GM23338 (cell line): ENCODE results near the gene TSPAN4. TPM values are rescaled to one million over a fixed set of nuclear protein-coding genes. Genes with fewer than 3 reads are reported as not detected.

ENCODE experiments used
- ATAC-seq: fragments of 200-7000 bp; cut with Tn5 transposase; 3 replicates; pipeline ENCODE4 v1.9.1; 2020
- DNase-seq: peaks from one replicate; pipeline ENCODE4 v3.0.0-alpha.2; 2015; ENCODE audit warnings: low spot score
- H2AFZ ChIP-seq: fragments of 200-600 bp; sonication (generic); 2 replicates; pipeline ENCODE4 v1.8.0; 2016; ENCODE audit warnings: antibody characterized with exemption, mild to moderate bottlenecking, moderate library complexity
- H3F3A ChIP-seq: fragments of 200-600 bp; sonication (generic); replicated peaks from 2 replicates; pipeline ENCODE4 v1.8.0; 2017; ENCODE audit warnings: antibody characterized with exemption, mixed run types, low read depth
- H3K27ac ChIP-seq: fragments of 200-600 bp; sonication (generic); 2 replicates; pipeline ENCODE4 v1.6.1; 2016; ENCODE audit warnings: low read depth
- H3K27me3 ChIP-seq: fragments of 200-600 bp; sonication (generic); 2 replicates; pipeline ENCODE4 v1.8.0; 2016; ENCODE audit warnings: mild to moderate bottlenecking, mixed run types, moderate library complexity; ENCODE audit not compliant: insufficient read depth
- H3K36me3 ChIP-seq: fragments of 200-600 bp; sonication (generic); 2 replicates; pipeline ENCODE4 v1.8.0; 2016; ENCODE audit warnings: mild to moderate bottlenecking; ENCODE audit not compliant: insufficient read depth
- H3K4me1 ChIP-seq: fragments of 200-600 bp; sonication (generic); 2 replicates; pipeline ENCODE4 v1.8.0; 2016; ENCODE audit warnings: mild to moderate bottlenecking, moderate library complexity; ENCODE audit not compliant: insufficient read depth
- H3K4me2 ChIP-seq: fragments of 200-600 bp; sonication (generic); 2 replicates; pipeline ENCODE4 v1.7.1; 2017; ENCODE audit warnings: mixed run types
- H3K4me3 ChIP-seq: fragments of 200-600 bp; sonication (generic); 2 replicates; pipeline ENCODE4 v1.6.1; 2016; ENCODE audit warnings: mixed run types
- H3K79me2 ChIP-seq: fragments of 200-600 bp; sonication (generic); replicated peaks from 2 replicates; pipeline ENCODE4 v1.8.0; 2017; ENCODE audit warnings: mild to moderate bottlenecking; ENCODE audit not compliant: insufficient read depth
- H3K9me2 ChIP-seq: fragments of 200-600 bp; sonication (generic); 2 replicates; pipeline ENCODE4 v1.8.0; 2017; ENCODE audit not compliant: insufficient read depth
- H4K20me1 ChIP-seq: fragments of 200-600 bp; sonication (generic); replicated peaks from 2 replicates; pipeline ENCODE4 v1.8.0; 2017; ENCODE audit warnings: mild to moderate bottlenecking; ENCODE audit not compliant: insufficient read depth
- H3K27ac Mint-ChIP-seq: 2 replicates; pipeline ENCODE4 v1.8.0; 2020; ENCODE audit warnings: inconsistent platforms, mild to moderate bottlenecking, moderate library complexity, mixed read lengths
- H3K27me3 Mint-ChIP-seq: 3 replicates; pipeline ENCODE4 v1.8.0; 2022; ENCODE audit warnings: low read depth, mild to moderate bottlenecking, moderate library complexity, mixed read lengths, inconsistent platforms; ENCODE audit not compliant: insufficient read depth, poor library complexity
- H3K36me3 Mint-ChIP-seq: 3 replicates; pipeline ENCODE4 v1.8.0; 2021; ENCODE audit warnings: low read depth, mild to moderate bottlenecking, inconsistent platforms, moderate library complexity, mixed read lengths
- H3K4me1 Mint-ChIP-seq: 3 replicates; pipeline ENCODE4 v1.8.0; 2020; ENCODE audit warnings: mild to moderate bottlenecking, inconsistent platforms, mixed read lengths
- H3K4me3 Mint-ChIP-seq: 3 replicates; pipeline ENCODE4 v1.8.0; 2021; ENCODE audit warnings: moderate library complexity, mild to moderate bottlenecking, inconsistent platforms, mixed read lengths
- H3K9me3 Mint-ChIP-seq: 3 replicates; pipeline ENCODE4 v1.8.0; 2020; ENCODE audit warnings: moderate library complexity, mild to moderate bottlenecking, inconsistent platforms, mixed read lengths
- CREB1 ChIP-seq: fragments of 250-450 bp; sonication (Bioruptor Pico); IDR thresholded peaks from 2 replicates; pipeline ENCODE4 v1.5.0; 2020; ENCODE audit warnings: low read depth, mild to moderate bottlenecking, moderate library complexity
- ETS1 ChIP-seq: IDR thresholded peaks from 2 replicates; pipeline ENCODE4 v1.6.1; 2016; ENCODE audit warnings: antibody characterized with exemption
- EZH2 ChIP-seq: fragments of 200-600 bp; sonication (generic); IDR thresholded peaks from one replicate; pipeline ENCODE4 v1.8.0; 2017; ENCODE audit warnings: antibody characterized with exemption, mild to moderate bottlenecking, low read depth; ENCODE audit not compliant: unreplicated experiment
- NANOG ChIP-seq: IDR thresholded peaks from 2 replicates; pipeline ENCODE4 v1.6.1; 2016; ENCODE audit warnings: antibody characterized with exemption, borderline replicate concordance
- POLR2AphosphoS5 ChIP-seq: IDR thresholded peaks from 2 replicates; pipeline ENCODE4 v1.6.1; 2016; ENCODE audit warnings: antibody characterized with exemption, low read depth
- ZNF331 ChIP-seq: fragments of 250-450 bp; sonication (Bioruptor Pico); IDR thresholded peaks from 2 replicates; pipeline ENCODE4 v1.5.0; 2020; ENCODE audit warnings: low read depth, mild to moderate bottlenecking, moderate library complexity
- ZNF462 ChIP-seq: fragments of 250-450 bp; sonication (Bioruptor Pico); IDR thresholded peaks from 2 replicates; pipeline ENCODE4 v1.5.0; 2020; ENCODE audit warnings: mild to moderate bottlenecking, moderate library complexity
- polyA plus RNA-seq: library from polyadenylated mRNA; unstranded; fragments of >200 nt; fragmentation: Nextera tagmentation; extraction: Ambion mirVana; gene quantifications from 2 replicates; pipeline ENCODE4 v1.2.1, GENCODE V29; 2016
- total RNA-seq: library from RNA; depleted of rRNA; stranded (reverse); fragments of >200 nt; shearing (Covaris generic); gene quantifications from 2 replicates; pipeline ENCODE4 v1.2.3, GENCODE V29; 2014

TSPAN4 gene
- total and polyA plus RNA-seq, 2 experiments from 2014 or later, result 76.8 to 150 TPM

GRCh38 chr11:865462-866430 is 23.1 kb downstream of the TSPAN4 start:
- Histone ChIP-seq H3F3A (peaks cover 24% of the 10 kb centered on the region), H3K27ac (no peak overlapping the region), H3K4me2 (no peak overlapping the region), H3K4me1 (peaks cover 14% of the 10 kb centered on the region; the same call in 1 of the 2 replicates), H3K79me2 (no peaks in the 10 kb centered on the region), H4K20me1 (peaks cover 29% of the 10 kb centered on the region), H3K4me3 (no peak overlapping the region), H3K36me3 (no peaks in the 10 kb centered on the region), H3K9me2 (no peaks in the 10 kb centered on the region), H3K27me3 (no peaks in the 10 kb centered on the region), H2AFZ (no peak overlapping the region)
- no peak for DNase-seq
- no peak overlapping the region for H3K27ac Mint-ChIP-seq
- no peaks in the 10 kb centered on the region; the same call in 2 of the 3 replicates for H3K9me3 Mint-ChIP-seq
- H3K4me3 Mint-ChIP-seq, result no peak overlapping the region
- peaks cover 36% of the 10 kb centered on the region for H3K27me3 Mint-ChIP-seq
- no peak for ATAC-seq
- no peaks in the 10 kb centered on the region for H3K36me3 Mint-ChIP-seq
- TF ChIP-seq ZNF331 (CRISPR knock-in tag) (no peak), ETS1 (no peak), POLR2AphosphoS5 (peak; percentile 25; the same call in 1 of the 2 replicates)
- H3K4me1 Mint-ChIP-seq, result peaks cover 24% of the 10 kb centered on the region

- no peaks in the 10 kb centered on the region; the same call in 2 of the 3 replicates for H3K9me3 Mint-ChIP-seq
- DNase-seq, result no peak
- Histone ChIP-seq H3K4me3 (no peak overlapping the region), H3K27ac (no peak overlapping the region), H4K20me1 (peaks cover 23% of the 10 kb centered on the region), H3K79me2 (no peaks in the 10 kb centered on the region), H2AFZ (no peak overlapping the region), H3K27me3 (no peaks in the 10 kb centered on the region), H3K9me2 (no peaks in the 10 kb centered on the region), H3K4me2 (no peak overlapping the region), H3K36me3 (no peaks in the 10 kb centered on the region), H3K4me1 (peaks cover 14% of the 10 kb centered on the region; the same call in 1 of the 2 replicates), H3F3A (peaks cover 24% of the 10 kb centered on the region)
- H3K4me3 Mint-ChIP-seq, result no peak overlapping the region
- TF ChIP-seq POLR2AphosphoS5, result no peak
- no peak for ATAC-seq
- H3K4me1 Mint-ChIP-seq, result peaks cover 24% of the 10 kb centered on the region
- peaks cover 36% of the 10 kb centered on the region for H3K27me3 Mint-ChIP-seq
- H3K27ac Mint-ChIP-seq, result no peak overlapping the region
- H3K36me3 Mint-ChIP-seq, result no peaks in the 10 kb centered on the region
Measured at GRCh38 chr11:866481-866880, 23.8 kb downstream of the TSPAN4 start.

GRCh38 chr11:867856-868358 is 25.3 kb downstream of the TSPAN4 start:
- ATAC-seq (no peak), DNase-seq (no peak)
- peaks cover 24% of the 10 kb centered on the region for H3F3A ChIP-seq
- H3K79me2 ChIP-seq, result no peaks in the 10 kb centered on the region
- no peak overlapping the region for H3K4me2 ChIP-seq
- no peaks in the 10 kb centered on the region for H3K9me2 ChIP-seq
- peaks cover 12% of the 10 kb centered on the region for H3K4me1 Mint-ChIP-seq
- H3K27ac Mint-ChIP-seq, result no peak overlapping the region
- no peak overlapping the region for H3K4me3 Mint-ChIP-seq
- H3K27me3 ChIP-seq, result no peaks in the 10 kb centered on the region
- no peaks in the 10 kb centered on the region for H3K36me3 ChIP-seq
- H3K36me3 Mint-ChIP-seq, result no peaks in the 10 kb centered on the region; the same call in 2 of the 3 replicates
- no peaks in the 10 kb centered on the region for H3K9me3 Mint-ChIP-seq
- no peak overlapping the region for H3K27ac ChIP-seq
- H3K27me3 Mint-ChIP-seq, result peaks cover 33% of the 10 kb centered on the region
- H3K4me3 ChIP-seq, result no peak overlapping the region
- peaks cover 5% of the 10 kb centered on the region; the same call in 1 of the 2 replicates for H3K4me1 ChIP-seq
- H2AFZ ChIP-seq, result no peak overlapping the region
- peaks cover 20% of the 10 kb centered on the region for H4K20me1 ChIP-seq
- TF ChIP-seq EZH2 (no peak), CREB1 (no peak), NANOG (no peak), ZNF331 (CRISPR knock-in tag) (no peak), POLR2AphosphoS5 (no peak; the same call in 1 of the 2 replicates), ZNF462 (no peak)
